Loucy (cell line): ENCODE results near the gene KCNMB2.

ENCODE experiments used
- EZH2phosphoT487 ChIP-seq: fragments of 200-600 bp; IDR thresholded peaks from 2 replicates; pipeline ENCODE4 v1.6.1; 2018; ENCODE audit warnings: antibody characterized with exemption, mild to moderate bottlenecking, moderate library complexity, borderline replicate concordance
- TF ChIP-seq, protein P1 (sequence below): fragments of 200-600 bp; sonication (generic); conservative IDR thresholded peaks from 2 replicates; pipeline ENCODE4 v1.5.1; 2014; ENCODE audit warnings: mild to moderate bottlenecking, antibody characterized with exemption, low read length

DNA sequence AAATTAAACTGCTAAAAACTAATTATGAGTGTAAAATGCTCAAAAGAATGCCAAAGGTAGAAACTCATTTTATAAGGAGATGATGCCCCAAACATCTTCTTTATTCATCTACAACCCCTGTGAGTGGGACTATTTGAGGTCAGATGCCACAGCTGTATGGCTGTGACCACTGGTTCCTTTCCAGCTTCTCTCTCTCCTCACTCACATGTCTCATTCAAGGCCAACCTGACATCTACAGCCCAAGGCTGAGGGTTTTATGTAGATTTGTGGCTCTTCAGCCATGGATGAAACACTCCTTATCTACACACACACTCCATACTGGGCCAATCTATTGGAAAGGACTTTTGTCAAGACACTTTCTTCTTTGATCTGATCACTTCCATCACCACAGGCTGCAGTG, 231.3 kb downstream of the KCNMB2 start:
- TF ChIP-seq, protein P1, sequence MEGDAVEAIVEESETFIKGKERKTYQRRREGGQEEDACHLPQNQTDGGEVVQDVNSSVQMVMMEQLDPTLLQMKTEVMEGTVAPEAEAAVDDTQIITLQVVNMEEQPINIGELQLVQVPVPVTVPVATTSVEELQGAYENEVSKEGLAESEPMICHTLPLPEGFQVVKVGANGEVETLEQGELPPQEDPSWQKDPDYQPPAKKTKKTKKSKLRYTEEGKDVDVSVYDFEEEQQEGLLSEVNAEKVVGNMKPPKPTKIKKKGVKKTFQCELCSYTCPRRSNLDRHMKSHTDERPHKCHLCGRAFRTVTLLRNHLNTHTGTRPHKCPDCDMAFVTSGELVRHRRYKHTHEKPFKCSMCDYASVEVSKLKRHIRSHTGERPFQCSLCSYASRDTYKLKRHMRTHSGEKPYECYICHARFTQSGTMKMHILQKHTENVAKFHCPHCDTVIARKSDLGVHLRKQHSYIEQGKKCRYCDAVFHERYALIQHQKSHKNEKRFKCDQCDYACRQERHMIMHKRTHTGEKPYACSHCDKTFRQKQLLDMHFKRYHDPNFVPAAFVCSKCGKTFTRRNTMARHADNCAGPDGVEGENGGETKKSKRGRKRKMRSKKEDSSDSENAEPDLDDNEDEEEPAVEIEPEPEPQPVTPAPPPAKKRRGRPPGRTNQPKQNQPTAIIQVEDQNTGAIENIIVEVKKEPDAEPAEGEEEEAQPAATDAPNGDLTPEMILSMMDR = no peak
- no peak for TF ChIP-seq EZH2phosphoT487
